ENCODE data around the gene PRDM12.

Gene PRDM12

DNA sequence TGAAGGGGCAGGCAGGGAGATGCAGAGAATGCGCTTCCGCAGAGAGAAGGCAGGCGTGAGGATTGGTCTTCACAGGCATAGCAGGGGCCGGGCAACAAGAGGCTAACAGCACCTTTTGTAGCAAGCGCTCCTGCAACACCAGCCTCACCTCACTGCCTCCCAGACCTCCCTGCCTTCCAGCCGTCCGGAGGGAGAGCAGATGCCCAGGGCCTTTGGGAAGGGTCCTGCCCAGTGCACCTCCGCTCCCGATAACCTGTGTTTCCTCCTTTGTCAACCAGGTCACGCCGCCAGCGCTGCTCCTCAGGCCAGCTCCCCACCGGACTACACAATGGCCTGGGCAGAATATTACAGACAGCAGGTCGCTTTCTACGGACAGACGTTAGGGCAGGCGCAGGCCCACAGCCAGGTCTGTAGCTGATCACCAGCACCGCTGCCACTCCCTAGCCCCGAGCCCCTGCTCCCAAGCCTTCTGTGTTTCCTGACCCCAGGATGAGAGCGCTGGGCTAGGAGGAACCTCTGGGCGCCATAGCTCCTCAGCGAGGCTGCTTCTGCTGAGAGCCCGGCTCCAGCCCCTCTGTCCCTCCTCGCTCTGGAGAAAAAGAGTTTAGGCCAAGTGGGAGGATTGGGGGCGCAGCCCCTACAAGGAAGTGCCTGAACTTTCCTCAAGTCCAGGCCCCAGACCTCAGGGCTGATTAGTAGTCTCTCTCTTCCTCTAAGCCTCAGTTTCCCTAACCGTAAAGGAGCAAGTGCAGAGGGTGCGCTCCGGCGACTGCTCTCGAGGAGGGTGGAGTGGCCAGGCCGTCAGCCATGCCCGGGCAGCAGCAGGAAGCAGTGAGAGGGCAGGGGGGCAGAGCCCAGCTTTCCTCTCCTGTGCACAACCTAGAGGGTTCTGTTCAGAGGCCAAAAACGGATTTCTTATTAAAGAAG is 28.4 kb upstream of the PRDM12 start:
- no peak for DNase-seq (ENCODE audit: low spot score)

DNA sequence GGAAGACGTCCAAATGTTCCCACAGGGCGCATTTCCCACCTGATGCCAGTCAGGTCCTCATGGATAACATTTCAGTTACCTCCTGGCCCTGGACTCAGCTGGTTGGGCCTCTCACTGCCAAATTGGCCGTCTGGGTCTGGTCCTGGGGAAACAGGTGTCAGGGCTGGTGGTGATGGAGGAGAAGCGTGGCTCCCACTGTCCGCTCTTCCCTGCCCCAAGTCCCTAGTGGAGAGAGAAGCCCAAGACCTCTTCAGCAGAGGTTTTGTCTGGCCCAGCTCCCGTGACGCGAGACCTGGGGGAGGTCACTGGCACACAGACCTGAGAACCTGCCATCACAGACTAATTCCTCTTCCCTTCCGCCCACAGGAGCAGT is 27.8 kb upstream of the PRDM12 start:
- DNase-seq (ENCODE audit: low spot score), result no peak

DNA sequence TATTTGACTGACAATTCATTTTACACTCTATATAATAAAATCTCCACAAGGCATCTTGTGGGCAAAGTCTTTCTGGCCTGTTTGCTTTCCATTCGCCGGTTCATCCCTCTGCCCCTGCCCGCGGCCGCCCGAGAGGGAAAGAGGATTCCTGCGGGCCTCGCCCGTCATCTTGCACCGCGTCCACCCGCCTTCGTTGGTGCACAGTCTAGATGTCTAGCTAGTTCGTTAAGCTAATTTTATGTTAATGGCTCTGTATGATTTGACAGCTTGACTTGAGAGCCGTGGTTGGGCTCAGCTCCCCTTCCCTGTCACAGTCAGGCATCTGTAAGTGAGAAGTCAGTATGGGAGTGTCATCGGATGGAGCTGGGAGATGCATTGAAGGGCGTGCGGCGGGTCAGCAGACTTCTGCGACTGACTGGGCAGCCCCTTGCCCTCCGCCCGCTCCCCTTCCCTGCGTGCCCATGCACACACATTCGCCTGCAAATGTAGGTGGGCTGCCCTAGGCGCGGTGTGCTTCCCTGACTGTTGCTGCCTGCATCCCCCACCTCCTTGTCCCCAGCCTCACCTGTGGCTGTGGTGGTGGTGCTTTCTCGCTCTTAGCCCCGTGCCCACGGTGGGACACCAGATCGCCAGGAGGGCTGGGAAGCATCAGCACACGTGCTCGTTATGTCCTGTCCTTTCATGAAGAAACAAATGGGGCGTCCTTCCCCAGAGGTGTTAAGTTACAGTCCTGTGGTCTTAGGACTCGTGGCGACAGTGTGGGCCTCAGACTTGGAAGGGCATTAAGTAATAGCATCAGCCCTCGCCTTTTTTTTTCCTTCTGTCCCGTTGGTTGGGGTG is 25.9 kb upstream of the PRDM12 start:
- no peak for DNase-seq (ENCODE audit: low spot score)

GRCh38 chr9:130639124-130639765 is 25.1 kb upstream of the PRDM12 start:
- no peak for DNase-seq (ENCODE audit: low spot score)

DNA sequence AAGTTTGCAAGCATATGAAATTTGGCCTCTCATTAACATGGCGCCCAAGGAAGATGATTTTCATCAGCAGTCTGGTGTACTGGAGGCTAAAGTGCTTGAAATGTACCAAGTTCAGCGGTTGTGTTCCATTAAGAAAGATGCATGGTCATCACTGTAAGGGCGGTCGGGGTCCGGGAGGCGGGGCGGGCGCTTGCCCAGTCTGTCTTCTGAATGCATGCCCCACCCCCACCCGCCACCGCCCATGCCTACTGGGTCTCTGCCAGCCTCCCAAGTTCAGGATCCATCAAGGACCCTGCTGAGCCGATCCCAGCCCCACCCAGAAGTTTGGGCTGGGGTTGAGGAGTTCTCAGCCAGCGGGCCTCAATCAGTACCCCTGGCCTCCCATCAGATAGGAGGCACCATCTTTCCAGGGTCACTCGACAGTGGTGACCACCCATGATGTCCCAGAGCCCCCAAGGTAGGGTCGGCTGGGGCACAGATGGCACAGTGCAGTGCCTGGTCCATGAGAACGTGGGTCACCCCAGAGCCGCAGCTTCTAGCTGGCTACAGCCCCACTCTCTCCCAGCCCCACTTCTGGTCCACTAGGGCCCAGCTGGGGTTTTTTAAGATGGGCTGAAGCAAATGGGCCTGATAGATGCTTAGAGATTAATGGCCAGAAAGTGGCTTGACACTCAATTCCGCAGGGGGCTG is 24.4 kb upstream of the PRDM12 start:
- no peak for DNase-seq (ENCODE audit: low spot score)

- DNase-seq (ENCODE audit: low spot score), result no peak
Measured at GRCh38 chr9:130640681-130641080, 23.7 kb upstream of the PRDM12 start.

DNA sequence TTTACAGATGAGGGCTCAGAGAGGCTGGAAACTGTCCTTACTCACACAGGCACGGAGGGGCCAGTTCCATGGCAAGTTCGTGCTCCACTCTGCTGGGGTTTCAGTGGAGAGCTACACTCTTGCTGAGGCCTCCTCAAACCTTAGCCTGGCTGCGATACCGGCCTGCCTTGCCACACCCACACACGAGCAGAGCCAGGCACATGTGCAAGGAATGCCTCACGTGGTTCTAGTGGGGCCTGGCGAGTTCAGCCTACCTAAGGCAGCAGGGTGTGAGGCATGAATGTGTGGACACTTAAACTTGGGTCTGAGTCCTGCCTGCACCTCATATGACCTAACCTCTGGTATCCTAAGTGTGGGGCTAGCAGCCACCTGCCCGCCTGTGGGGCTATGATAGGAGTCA is 21.5 kb upstream of the PRDM12 start:
- no peak for DNase-seq (ENCODE audit: low spot score)

- no peak for DNase-seq (ENCODE audit: low spot score)
Measured at GRCh38 chr9:130651221-130651620, 13.2 kb upstream of the PRDM12 start.

GRCh38 chr9:130651752-130652151 is 12.6 kb upstream of the PRDM12 start:
- no peak for DNase-seq (ENCODE audit: low spot score)

DNA sequence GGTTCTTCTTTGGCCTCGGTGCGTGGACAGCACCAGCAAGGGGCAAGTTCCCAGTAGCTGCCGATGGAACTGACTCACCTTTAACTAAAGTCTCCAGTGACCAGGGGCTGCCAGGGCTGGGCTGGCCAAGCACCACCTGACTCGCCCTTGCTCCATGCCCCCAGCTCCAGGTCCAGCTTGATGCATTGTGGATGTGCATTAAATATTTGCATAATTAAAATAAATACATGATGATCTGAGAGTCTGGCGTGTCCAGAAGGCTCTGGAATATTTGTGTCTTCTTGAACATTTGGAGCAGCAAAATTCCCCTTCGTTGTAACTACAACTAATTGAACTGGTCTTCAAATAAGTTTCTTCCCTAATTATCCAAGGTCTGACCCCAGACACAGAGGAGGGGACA is 9.5 kb upstream of the PRDM12 start:
- DNase-seq (ENCODE audit: low spot score), result no peak

GRCh38 chr9:130658893-130659698 is 5.3 kb upstream of the PRDM12 start:
- no peak for DNase-seq (ENCODE audit: low spot score)

DNA sequence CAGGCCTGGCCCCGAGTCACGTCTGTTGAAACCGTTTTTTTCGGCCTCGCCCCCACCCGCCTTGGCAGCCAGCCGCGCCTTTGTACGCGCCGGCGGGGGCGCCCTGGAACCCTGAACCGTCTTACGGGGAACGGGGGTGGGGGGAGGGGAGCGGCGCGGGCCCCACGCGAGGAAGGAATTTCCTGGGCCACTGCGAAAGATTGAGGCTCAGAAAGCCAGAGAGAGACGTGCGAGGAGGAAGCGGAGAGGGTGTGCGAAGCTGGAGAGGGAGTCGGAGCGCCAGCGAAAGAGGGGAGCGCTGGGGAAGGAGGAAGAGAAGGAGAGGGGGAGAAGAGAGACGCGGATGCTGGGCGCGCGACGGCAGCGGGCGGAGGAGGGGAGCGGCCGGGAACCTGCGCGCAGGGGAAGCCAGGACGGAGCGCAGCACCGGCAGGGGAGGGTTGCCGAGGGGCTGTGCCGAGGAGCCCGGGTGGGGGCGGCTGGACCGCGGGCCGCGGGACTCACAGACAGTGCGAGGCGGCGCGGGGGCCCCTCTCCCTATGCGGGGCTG is 4.6 kb upstream of the PRDM12 start:
- no peak for DNase-seq (ENCODE audit: low spot score)

- no peak for DNase-seq (ENCODE audit: low spot score)
Measured at GRCh38 chr9:130660326-130660682, 4.1 kb upstream of the PRDM12 start.

DNA sequence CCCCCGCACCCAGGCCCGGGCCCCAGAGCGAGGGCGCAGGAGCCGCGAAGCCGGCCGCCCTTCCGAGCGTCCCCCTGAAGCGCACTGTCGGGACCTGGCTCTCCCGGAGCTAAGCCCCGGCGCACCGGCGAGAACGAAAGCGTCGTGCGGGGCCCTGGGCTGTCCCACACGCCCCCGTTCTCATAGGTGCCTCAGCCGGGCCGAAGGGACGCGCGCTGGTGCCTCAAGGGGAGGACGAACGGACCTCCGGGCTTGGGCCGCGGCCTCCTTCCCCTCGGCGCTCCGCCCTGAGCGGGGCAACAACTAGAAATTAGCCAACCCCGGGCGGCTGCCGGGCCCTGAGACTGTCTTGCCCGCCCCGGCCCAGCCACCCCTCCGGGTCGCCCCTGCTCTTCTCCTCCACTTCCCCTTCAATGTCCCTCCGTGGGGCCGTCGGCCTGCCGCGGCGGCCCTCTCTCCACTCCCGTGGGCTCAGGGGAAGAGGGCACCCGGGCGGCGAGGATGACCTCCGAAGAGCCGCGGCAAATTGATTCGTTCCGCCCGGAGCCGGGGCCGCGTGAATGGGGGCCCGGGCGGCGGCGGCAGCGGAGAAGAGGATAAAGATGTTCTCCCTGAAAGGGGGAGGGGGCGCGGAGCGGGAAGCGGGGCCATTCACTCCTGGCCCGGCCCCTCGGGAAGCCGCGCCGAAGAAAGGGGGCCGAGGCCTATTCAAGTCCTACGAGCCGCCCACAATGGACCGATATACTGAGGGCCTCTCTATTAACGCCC is 3.5 kb upstream of the PRDM12 start:
- peak; percentile 77 for DNase-seq (ENCODE audit: low spot score)

- no peak for DNase-seq (ENCODE audit: low spot score)
Measured at GRCh38 chr9:130661451-130662098, 2.8 kb upstream of the PRDM12 start.

GRCh38 chr9:130662099-130662969 is 2.1 kb upstream of the PRDM12 start:
- no peak for DNase-seq (ENCODE audit: low spot score)

DNA sequence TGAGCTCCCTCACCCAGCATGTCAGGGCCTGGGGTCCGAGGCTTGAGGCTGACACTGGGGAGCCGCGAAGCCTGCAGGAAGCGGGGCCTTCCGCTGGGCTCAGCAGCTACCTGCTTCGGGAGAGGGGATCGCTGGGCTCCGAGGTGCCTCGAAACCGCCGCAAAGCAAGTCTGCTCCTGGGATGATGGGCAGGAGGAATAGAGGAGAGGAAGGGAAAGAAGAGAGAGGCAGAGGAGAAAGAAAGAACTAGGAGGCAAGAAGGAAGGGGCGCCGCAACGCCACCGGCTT is 1.5 kb upstream of the PRDM12 start:
- DNase-seq (ENCODE audit: low spot score), result no peak

DNA sequence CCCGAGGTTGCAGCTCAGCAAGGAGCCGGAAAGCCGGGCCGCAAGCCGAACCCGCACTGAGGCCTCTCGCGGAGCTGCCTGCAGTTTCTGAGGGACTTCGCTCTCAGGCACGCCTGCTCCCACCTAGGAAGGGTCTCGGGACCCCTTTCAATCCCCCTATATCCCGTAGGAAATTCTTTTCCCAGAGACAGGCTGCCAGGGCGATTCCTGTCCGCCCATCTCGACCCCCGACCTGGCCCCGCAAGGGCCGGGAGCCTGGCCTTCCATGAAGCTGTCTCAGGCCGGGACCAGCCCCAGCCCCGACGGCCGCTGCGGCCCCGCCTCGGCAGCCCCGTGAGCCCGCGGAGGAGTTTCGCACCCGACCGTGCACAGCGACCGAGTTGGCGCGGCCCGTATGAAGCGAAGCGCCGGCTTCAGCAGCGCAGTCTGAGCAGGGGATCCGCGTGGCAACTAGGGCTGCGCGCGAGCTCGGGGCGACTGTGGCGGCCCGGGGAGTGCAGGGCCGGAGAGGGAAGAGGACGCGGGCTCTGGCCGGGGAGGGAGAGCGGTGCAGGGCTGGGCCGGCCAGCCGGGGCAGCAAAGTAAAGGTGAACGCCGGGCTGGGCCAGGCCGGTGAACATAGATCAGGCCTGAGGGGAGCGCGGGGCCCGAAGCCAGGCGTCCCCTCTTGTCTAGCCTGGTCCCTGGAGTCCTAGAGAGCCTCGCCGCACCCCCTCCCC is 977 bp upstream of the PRDM12 start:
- DNase-seq (ENCODE audit: low spot score), result peak; percentile 79

DNA sequence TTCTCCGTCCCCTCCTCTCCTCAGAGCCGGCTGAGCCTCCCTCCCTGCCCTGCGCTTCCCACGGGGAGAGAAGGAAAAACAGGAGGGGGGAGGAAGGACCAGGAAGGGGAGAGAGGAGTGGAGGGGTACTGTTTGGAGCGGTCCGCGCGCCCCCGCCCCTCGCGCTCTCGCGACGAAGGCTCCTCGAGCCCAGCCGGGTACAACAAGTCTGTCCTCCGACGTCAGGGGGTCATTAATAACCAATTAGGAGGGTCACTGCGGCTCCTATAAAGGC is 480 bp upstream of the PRDM12 start:
- DNase-seq (ENCODE audit: low spot score), result no peak
